ENCODE data around the gene CUL5. TPM values are rescaled to one million over a fixed set of nuclear protein-coding genes. Genes with fewer than 3 reads are reported as not detected.

The CUL5 gene
- total RNA-seq, 1 donor from 2014 or later, result 29.7 TPM

GRCh38 chr11:108142304-108142703 lies 133.6 kb downstream of the CUL5 start:
- Histone ChIP-seq H3K27ac (no peak overlapping the region), H3K36me3 (peaks cover 100% of the 10 kb centered on the region), H3K27me3 (ENCODE audit: low read depth) (no peaks in the 10 kb centered on the region), H3K9me3 (no peaks in the 10 kb centered on the region), H3K4me3 (no peak overlapping the region), H3K4me1 (no peaks in the 10 kb centered on the region)
- DNase-seq (no peak), ATAC-seq (no peak)
- intact Hi-C loops (cut with DNase I), result no loop called here
- TF ChIP-seq, protein P1, sequence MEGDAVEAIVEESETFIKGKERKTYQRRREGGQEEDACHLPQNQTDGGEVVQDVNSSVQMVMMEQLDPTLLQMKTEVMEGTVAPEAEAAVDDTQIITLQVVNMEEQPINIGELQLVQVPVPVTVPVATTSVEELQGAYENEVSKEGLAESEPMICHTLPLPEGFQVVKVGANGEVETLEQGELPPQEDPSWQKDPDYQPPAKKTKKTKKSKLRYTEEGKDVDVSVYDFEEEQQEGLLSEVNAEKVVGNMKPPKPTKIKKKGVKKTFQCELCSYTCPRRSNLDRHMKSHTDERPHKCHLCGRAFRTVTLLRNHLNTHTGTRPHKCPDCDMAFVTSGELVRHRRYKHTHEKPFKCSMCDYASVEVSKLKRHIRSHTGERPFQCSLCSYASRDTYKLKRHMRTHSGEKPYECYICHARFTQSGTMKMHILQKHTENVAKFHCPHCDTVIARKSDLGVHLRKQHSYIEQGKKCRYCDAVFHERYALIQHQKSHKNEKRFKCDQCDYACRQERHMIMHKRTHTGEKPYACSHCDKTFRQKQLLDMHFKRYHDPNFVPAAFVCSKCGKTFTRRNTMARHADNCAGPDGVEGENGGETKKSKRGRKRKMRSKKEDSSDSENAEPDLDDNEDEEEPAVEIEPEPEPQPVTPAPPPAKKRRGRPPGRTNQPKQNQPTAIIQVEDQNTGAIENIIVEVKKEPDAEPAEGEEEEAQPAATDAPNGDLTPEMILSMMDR (IDR thresholded peaks at IDR 0.05), result no peak

DNA sequence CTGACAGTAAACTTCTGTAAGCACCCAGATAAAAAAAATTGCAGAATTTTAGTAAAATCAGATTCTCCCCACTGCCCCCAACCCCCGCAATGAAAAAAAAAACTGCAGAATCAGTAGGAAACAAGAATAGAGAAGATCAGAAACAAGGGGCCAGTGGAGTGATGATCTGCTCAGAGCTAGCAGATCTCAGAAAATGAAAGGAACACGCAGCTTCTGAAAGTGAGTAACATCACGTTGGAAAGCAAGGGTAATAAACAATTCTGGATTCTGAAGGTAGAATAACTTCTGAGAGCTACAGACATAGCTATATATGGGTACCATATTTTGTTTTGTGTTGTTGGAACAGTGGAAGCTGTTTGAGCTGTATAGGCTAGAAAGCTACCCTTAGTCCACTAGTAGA lies 135.9 kb downstream of the CUL5 start:
- ATAC-seq, result no peak
- TF ChIP-seq, protein P1 (IDR thresholded peaks at IDR 0.05), result no peak
- H3K36me3 ChIP-seq, result peaks cover 100% of the 10 kb centered on the region

DNA sequence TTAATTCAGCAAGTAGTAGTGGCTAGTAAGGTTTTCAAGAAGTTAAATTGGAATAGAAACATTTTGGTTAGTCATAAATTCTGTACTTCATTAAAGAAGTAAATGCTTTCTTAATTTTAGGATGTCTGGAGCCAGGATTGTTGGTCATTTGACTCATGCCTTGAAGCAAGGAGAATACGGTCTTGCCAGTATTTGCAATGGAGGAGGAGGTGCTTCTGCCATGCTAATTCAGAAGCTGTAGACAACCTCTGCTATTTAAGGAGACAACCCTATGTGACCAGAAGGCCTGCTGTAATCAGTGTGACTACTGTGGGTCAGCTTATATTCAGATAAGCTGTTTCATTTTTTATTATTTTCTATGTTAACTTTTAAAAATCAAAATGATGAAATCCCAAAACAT lies 138.5 kb downstream of the CUL5 start:
- H3K36me3 ChIP-seq, result peaks cover 100% of the 10 kb centered on the region

More for the DNA sequence above, 135.9 kb downstream of the CUL5 start:
- intact Hi-C loops (cut with DNase I), result no loop called here
- Histone ChIP-seq H3K27me3 (ENCODE audit: low read depth) (no peaks in the 10 kb centered on the region), H3K4me3 (no peak overlapping the region), H3K4me1 (no peaks in the 10 kb centered on the region), H3K9me3 (no peaks in the 10 kb centered on the region), H3K27ac (no peak overlapping the region)
- no peak for DNase-seq

DNA sequence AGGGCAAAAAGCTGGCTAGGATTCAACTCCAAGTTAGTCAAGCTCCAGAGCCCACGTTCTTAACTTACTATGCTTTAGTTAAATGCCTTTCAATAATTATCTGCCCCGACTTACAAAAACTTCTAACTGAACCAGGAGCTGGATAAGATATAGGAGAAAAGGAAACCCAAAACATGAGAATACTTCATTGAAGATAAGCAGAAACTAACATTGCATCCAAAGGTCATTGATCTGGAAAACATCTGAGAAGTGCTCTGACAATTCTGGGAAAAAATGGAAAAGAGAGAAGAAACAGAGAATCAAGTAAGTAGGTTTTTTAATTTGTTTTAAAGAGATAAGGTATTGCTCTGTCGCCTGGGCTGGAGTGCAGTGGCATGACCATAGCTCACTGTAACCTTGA lies 139.9 kb downstream of the CUL5 start:
- TF ChIP-seq, protein P1 (IDR thresholded peaks at IDR 0.05), result no peak
- Histone ChIP-seq H3K36me3 (peaks cover 97% of the 10 kb centered on the region), H3K4me1 (no peaks in the 10 kb centered on the region), H3K4me3 (no peak overlapping the region), H3K9me3 (no peaks in the 10 kb centered on the region), H3K27ac (no peak overlapping the region), H3K27me3 (ENCODE audit: low read depth) (no peaks in the 10 kb centered on the region)
- no peak for ATAC-seq
- intact Hi-C loops (cut with DNase I), result no loop called here
- no peak for DNase-seq

More for the DNA sequence above, 138.5 kb downstream of the CUL5 start:
- no peaks in the 10 kb centered on the region for H3K27me3 ChIP-seq (ENCODE audit: low read depth)
- H3K4me1 ChIP-seq, result no peaks in the 10 kb centered on the region
- ATAC-seq, result no peak
- H3K9me3 ChIP-seq, result no peaks in the 10 kb centered on the region
- H3K4me3 ChIP-seq, result no peak overlapping the region
- DNase-seq, result no peak
- intact Hi-C loops (cut with DNase I), result no loop called here
- TF ChIP-seq, protein P1 (IDR thresholded peaks at IDR 0.05), result no peak
- no peak overlapping the region for H3K27ac ChIP-seq

DNA sequence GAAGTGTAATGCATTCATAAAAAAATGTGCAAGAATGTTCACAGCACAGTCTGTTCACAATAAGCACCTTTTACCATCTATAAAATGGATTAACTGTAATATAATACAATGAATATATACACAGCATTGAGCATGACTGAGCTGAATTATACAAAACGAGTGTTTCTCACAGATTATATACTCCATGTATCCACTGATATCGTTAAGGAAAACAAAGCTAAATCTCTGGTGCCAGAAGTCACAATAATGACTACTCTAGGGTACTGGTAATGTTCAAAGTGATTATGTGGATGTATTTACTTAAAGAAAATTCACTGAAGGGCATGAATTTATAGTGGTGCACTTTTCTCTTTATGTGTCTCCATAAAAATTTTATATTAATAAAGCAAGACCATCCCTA lies 145.9 kb downstream of the CUL5 start:
- Histone ChIP-seq H3K4me3 (no peak overlapping the region), H3K36me3 (peaks cover 79% of the 10 kb centered on the region), H3K9me3 (no peaks in the 10 kb centered on the region), H3K27ac (no peak overlapping the region), H3K4me1 (no peaks in the 10 kb centered on the region), H3K27me3 (ENCODE audit: low read depth) (no peaks in the 10 kb centered on the region)
- intact Hi-C loops (cut with DNase I), result no loop called here
- no peak for DNase-seq
- TF ChIP-seq, protein P1 (IDR thresholded peaks at IDR 0.05), result no peak
- no peak for ATAC-seq

Other genes with a start within 250 kb of the CUL5 start
- gene SLC35F2, start 150.1 kb upstream of the CUL5 start, total RNA-seq, result 3.9 TPM
- gene RAB39A, start 80.5 kb upstream of the CUL5 start, total RNA-seq, result 3.1 TPM
- gene ACAT1, start 112.7 kb downstream of the CUL5 start, total RNA-seq, result 69.4 TPM
- 16.7 TPM for gene NPAT, start 213.7 kb downstream of the CUL5 start, total RNA-seq
- gene ATM, start 214.2 kb downstream of the CUL5 start, total RNA-seq, result 91.3 TPM

Data from lower lobe of right lung (tissue), 2 donors.